Stimulated activated naive CD8-positive, alpha-beta T cell treated with anti-CD3 and anti-CD28 coated beads, Interleukin-15, Interleukin-2, amounts not matched to agents 100 U/mL and 50 U/mL, for 24 hours (primary cell): Measurements from ENCODE around the gene DNAH17.

Experiments used
- ATAC-seq: fragments of 150-1000 bp; cut with Tn5 transposase; one replicate; pipeline ENCODE4 v1.10.0; 2021
- DNase-seq: peaks from one replicate; pipeline ENCODE4 v3.0.0; 2021

The DNAH17 gene

GRCh38 chr17:78544881-78545755, 32.1 kb downstream of the DNAH17 start:
- no peak for DNase-seq
- no peak for ATAC-seq

GRCh38 chr17:78541488-78542206, 35.5 kb downstream of the DNAH17 start:
- no peak for DNase-seq
- no peak for ATAC-seq

- ATAC-seq (no peak), DNase-seq (no peak)
These were observed 37.4 kb downstream of the DNAH17 start for GRCh38 chr17:78539781-78540180.

- DNase-seq (peak; percentile 44), ATAC-seq (peak; percentile 95)
These were observed 39.0 kb downstream of the DNAH17 start for GRCh38 chr17:78538033-78538776.

- ATAC-seq (no peak), DNase-seq (no peak)
These were observed 39.9 kb downstream of the DNAH17 start for GRCh38 chr17:78537217-78537860.

- ATAC-seq = no peak
- no peak for DNase-seq
These were observed 41.7 kb downstream of the DNAH17 start for GRCh38 chr17:78535273-78536197.

GRCh38 chr17:78534492-78535272, 42.5 kb downstream of the DNAH17 start:
- no peak for DNase-seq
- ATAC-seq = no peak

- DNase-seq (peak; percentile 27), ATAC-seq (peak; percentile 50)
These were observed 44.1 kb downstream of the DNAH17 start for GRCh38 chr17:78532922-78533640.

- DNase-seq = no peak
- no peak for ATAC-seq
These were observed 44.9 kb downstream of the DNAH17 start for GRCh38 chr17:78532311-78532710.

- no peak for ATAC-seq
- no peak for DNase-seq
These were observed 46.5 kb downstream of the DNAH17 start for GRCh38 chr17:78530675-78531074.

- DNase-seq (no peak), ATAC-seq (no peak)
These were observed 47.1 kb downstream of the DNAH17 start for GRCh38 chr17:78529871-78530670.

GRCh38 chr17:78529251-78529650, 47.9 kb downstream of the DNAH17 start:
- ATAC-seq (no peak), DNase-seq (no peak)

GRCh38 chr17:78528541-78528940, 48.7 kb downstream of the DNAH17 start:
- DNase-seq (no peak), ATAC-seq (no peak)

- no peak for ATAC-seq
- DNase-seq = no peak
These were observed 49.9 kb downstream of the DNAH17 start for GRCh38 chr17:78527345-78527744.

GRCh38 chr17:78526231-78527025, 50.8 kb downstream of the DNAH17 start:
- ATAC-seq (no peak), DNase-seq (no peak)

- DNase-seq (no peak), ATAC-seq (no peak)
These were observed 51.6 kb downstream of the DNAH17 start for GRCh38 chr17:78525511-78526160.

- no peak for DNase-seq
- ATAC-seq = no peak
These were observed 52.2 kb downstream of the DNAH17 start for GRCh38 chr17:78524870-78525510.
